ENCODE data around the gene VPS39. TPM values are rescaled to one million over a fixed set of nuclear protein-coding genes. Genes with fewer than 3 reads are reported as not detected.

The VPS39 gene
- total and polyA plus RNA-seq, 9 donors: 30.3 to 61.5 (median 50.2) TPM

DNA sequence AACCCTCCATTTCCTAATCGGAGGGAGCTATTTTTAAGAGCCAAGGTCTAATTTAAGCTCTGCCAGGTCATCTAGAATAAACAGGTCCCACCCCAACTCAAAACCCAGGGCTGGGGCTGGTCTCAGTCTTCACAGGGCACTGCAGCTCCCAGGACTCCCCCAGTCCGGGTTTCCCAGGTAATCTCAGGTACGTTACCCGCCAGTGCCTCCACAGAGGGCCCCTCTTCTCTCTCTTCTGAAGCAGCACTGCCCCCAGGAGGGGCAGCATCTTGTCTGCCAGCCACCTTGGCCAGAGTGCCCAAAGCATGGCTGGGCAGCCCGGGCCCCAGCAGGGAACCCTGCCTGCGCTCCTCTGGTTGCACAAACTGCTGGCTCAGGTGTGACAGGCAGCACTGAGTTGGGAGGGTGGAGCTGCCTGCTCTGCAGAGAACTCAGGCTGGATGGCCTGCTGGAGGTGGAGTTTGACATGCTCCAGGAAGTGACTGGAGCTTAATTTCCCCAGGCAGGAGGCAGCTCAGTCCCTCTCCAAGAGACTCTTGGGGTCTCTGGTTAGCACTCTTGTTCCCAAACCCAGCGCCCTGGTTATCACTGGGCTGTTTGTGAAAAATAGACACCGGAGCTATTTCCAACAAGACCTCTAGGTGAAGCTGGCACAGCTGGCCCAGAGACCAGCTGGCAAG lies 51.7 kb downstream of the VPS39 start, which contains the start of gene PLA2G4F:
PLA2G4F (minus strand) TSS at position 394 of the 680 bp plus-strand sequence; CDS start at position 307, 87 bp downstream.
- intact Hi-C loops (cut with DNase I): no loop called here
- Histone ChIP-seq H3K4me1 (ENCODE audit: insufficient read depth) (no peaks in the 10 kb centered on the region), H3K36me3 (no peaks in the 10 kb centered on the region), H3K4me3 (no peak within 1 kb of the TSS), H3K9me3 (no peaks in the 10 kb centered on the region), H3K27ac (no peak within 1 kb of the TSS), H3K27me3 (no peaks in the 10 kb centered on the region)
- TF ChIP-seq CTCF (IDR thresholded peaks at IDR 0.05): no peak
- no peak for TF ChIP-seq POLR2A (IDR thresholded peaks at IDR 0.05)
- TF ChIP-seq EP300 (IDR thresholded peaks at IDR 0.05): no peak
- WGBS, 3 donors: 55 to 67% (median 56%) methylated on average over 8 of the region's 8 CpGs
- DNase-seq: no peak

DNA sequence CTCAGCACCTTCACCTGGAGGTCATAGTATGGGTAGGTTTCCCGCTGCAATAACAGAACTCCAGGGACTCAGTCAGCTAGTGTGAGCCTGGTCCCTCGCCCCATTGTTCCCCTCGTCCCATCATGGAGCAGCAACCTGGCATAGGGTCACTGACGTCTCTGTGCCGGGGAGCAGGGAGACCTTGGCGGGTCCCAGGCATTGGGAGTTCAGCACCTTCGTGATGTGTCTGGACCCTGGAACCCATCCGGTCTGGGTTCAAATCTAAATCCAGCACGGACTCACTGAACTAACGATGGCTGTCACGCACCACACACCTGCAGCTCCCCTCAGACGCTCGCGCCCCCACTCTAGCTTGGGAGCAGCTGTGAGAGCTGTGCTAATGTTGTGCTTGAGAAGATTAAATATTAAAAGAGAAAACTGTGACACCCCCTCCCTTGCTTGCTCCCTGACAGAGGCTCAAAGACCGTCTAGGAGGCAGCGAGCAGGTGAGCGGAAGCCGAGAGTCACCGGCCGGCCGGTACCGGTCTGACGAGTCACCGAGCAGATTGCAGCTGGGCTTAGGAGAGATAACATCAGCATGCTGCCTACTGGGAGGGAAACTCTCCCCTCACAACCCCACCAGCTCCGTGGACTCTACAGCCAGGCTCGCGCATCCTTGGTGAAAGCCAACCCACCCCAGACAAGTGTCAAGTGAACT lies 52.4 kb downstream of the VPS39 start:
- no peak for DNase-seq
- WGBS, 3 donors: 59 to 73% (median 60%) methylated on average over 27 of the region's 27 CpGs

DNA sequence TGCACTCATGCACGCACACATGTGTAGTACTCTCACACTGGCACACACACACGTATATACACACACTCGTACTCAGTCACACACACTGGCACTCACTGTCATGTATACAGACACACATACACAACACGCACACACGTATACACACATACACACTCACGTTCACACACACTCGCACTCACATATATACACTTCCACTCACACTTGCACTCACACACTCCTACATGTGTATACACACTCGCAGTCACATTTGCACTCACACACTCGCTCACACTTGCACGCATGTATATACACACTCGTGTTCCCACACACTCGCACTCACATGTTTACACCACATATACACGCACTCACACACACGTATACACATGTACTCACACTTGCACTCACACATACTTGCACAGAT lies 53.1 kb downstream of the VPS39 start:
- no peaks in the 10 kb centered on the region for H3K4me1 ChIP-seq (ENCODE audit: insufficient read depth)
- 92 to 95% (median 94%) methylated on average over 14 of the region's 14 CpGs for WGBS, 3 donors
- intact Hi-C loops (cut with DNase I): no loop called here
- H3K27ac ChIP-seq: no peak overlapping the region
- no peaks in the 10 kb centered on the region for H3K36me3 ChIP-seq
- H3K9me3 ChIP-seq: no peaks in the 10 kb centered on the region
- TF ChIP-seq CTCF (IDR thresholded peaks at IDR 0.05) (no peak), EP300 (IDR thresholded peaks at IDR 0.05) (no peak), POLR2A (IDR thresholded peaks at IDR 0.05) (no peak)
- DNase-seq: no peak
- no peaks in the 10 kb centered on the region for H3K27me3 ChIP-seq
- no peak overlapping the region for H3K4me3 ChIP-seq

More for the DNA sequence above, 52.4 kb downstream of the VPS39 start:
- Histone ChIP-seq H3K9me3 (no peaks in the 10 kb centered on the region), H3K27me3 (no peaks in the 10 kb centered on the region), H3K4me1 (ENCODE audit: insufficient read depth) (no peaks in the 10 kb centered on the region), H3K4me3 (no peak overlapping the region), H3K27ac (no peak overlapping the region), H3K36me3 (no peaks in the 10 kb centered on the region)
- intact Hi-C loops (cut with DNase I): no loop called here
- no peak for TF ChIP-seq EP300 (IDR thresholded peaks at IDR 0.05)
- TF ChIP-seq CTCF (IDR thresholded peaks at IDR 0.05): no peak
- TF ChIP-seq POLR2A (IDR thresholded peaks at IDR 0.05): no peak

DNA sequence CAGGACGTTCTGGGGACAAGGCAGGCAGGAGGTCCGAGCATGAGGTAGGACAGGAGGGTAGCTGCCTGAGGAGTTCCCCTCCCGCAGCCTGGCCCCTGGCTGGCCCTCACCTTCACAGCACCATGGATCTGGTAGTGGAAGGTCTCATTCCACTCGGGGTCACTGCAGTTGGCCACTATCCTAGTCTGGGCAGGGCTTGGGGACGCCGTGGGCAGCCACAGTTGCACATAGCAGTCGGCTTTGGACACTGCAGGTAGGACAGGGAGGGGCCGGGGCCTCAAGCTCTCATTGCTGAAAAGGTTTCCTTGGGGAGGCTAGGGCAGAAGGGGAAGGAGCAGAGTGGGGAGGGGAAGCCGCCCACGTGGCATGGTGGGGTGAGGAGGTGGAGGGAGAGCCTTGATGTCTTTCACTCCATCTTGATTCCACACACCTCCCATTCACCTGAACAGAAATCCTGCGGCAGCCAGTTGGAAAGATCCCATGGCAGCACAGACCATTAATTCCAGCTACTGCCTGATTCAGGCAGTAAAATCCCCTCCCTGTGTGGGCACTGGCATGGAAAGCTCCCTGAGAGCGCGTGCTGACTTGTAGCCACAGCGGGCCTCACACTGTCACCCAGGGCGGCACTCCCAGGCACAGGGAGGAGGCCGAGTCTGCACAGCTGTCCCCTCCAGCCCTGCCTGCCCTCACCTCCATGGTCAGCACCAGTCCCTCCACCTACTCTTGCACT lies 53.7 kb downstream of the VPS39 start:
- no peaks in the 10 kb centered on the region for H3K4me1 ChIP-seq (ENCODE audit: insufficient read depth)
- intact Hi-C loops (cut with DNase I): no loop called here
- DNase-seq: no peak
- TF ChIP-seq POLR2A (IDR thresholded peaks at IDR 0.05): no peak
- no peak overlapping the region for H3K27ac ChIP-seq
- no peaks in the 10 kb centered on the region for H3K36me3 ChIP-seq
- WGBS, 3 donors: 73 to 80% (median 74%) methylated on average over 16 of the region's 16 CpGs
- H3K9me3 ChIP-seq: no peaks in the 10 kb centered on the region
- H3K4me3 ChIP-seq: no peak overlapping the region
- no peaks in the 10 kb centered on the region for H3K27me3 ChIP-seq

Data from ovary (tissue), 9 donors.